PFSK-1 (cell line): ENCODE measurements around the gene ATAD1.

ENCODE experiments used
- POLR2AphosphoS5 ChIP-seq: IDR thresholded peaks from 2 replicates; pipeline ENCODE4 v1.6.1; 2012; ENCODE audit warnings: low read depth, mild to moderate bottlenecking, control low read depth, low read length, moderate library complexity
- TAF1 ChIP-seq: IDR thresholded peaks from 2 replicates; pipeline ENCODE4 v1.6.1; 2012; ENCODE audit warnings: low read length, control low read depth, borderline replicate concordance; ENCODE audit not compliant: insufficient read depth

GRCh38 chr10:87705339-87705738, 112.7 kb downstream of the ATAD1 start:
- TF ChIP-seq TAF1 (no peak), POLR2AphosphoS5 (no peak)
